Suppressor macrophage treated with lipopolysaccharide for 4 hours (primary cell): ENCODE data around the gene CLEC4G.
"Not testable (repeated sequence)": the region's sequence is repeated elsewhere in the genome, so short reads cannot be mapped to it uniquely, and the experiment has no call there.

Experiments
- DNase-seq: peaks from one replicate; pipeline ENCODE4 v3.0.0-alpha.2; 2020

CLEC4G gene

GRCh38 chr19:7732045-7732444, at the start of gene CLEC4G:
CLEC4G (minus strand) TSS chr19:7732110; CDS start chr19:7732102, 8 bp downstream.
- DNase-seq, result no peak

- DNase-seq, result no peak
Measured at GRCh38 chr19:7781157-7781556, 49.2 kb upstream of the CLEC4G start.

GRCh38 chr19:7779631-7780486, 47.9 kb upstream of the CLEC4G start:
- DNase-seq, result no peak

- peak; percentile 50 for DNase-seq
Measured at GRCh38 chr19:7778081-7778480, 46.2 kb upstream of the CLEC4G start.

GRCh38 chr19:7775761-7776160, 43.9 kb upstream of the CLEC4G start:
- DNase-seq, result no peak

GRCh38 chr19:7773841-7774240, 41.9 kb upstream of the CLEC4G start:
- DNase-seq, result no peak

GRCh38 chr19:7772752-7773291, 40.9 kb upstream of the CLEC4G start:
- peak; percentile 95 for DNase-seq

GRCh38 chr19:7771072-7771471, 39.2 kb upstream of the CLEC4G start:
- no peak for DNase-seq

- no peak for DNase-seq
Measured at GRCh38 chr19:7769171-7769570, 37.3 kb upstream of the CLEC4G start.

- no peak for DNase-seq
Measured at GRCh38 chr19:7767487-7767886, 35.6 kb upstream of the CLEC4G start.

GRCh38 chr19:7766535-7766934, 34.6 kb upstream of the CLEC4G start:
- no peak for DNase-seq

GRCh38 chr19:7765043-7765442, 33.1 kb upstream of the CLEC4G start:
- not testable (repeated sequence) for DNase-seq

- DNase-seq, result not testable (repeated sequence)
Measured at GRCh38 chr19:7764157-7764556, 32.2 kb upstream of the CLEC4G start.

GRCh38 chr19:7763696-7764095, 31.8 kb upstream of the CLEC4G start:
- no peak for DNase-seq

- DNase-seq, result no peak
Measured at GRCh38 chr19:7762719-7763293, 30.9 kb upstream of the CLEC4G start, which contains the start of gene CLEC4M. CLEC4M (plus strand) TSS chr19:7763243; CDS start chr19:7763267, 24 bp downstream.

GRCh38 chr19:7759156-7759555, 27.2 kb upstream of the CLEC4G start:
- DNase-seq, result no peak

GRCh38 chr19:7757358-7757757, 25.4 kb upstream of the CLEC4G start:
- DNase-seq, result no peak

GRCh38 chr19:7756258-7756657, 24.3 kb upstream of the CLEC4G start:
- no peak for DNase-seq

- peak; percentile 86 for DNase-seq
Measured at GRCh38 chr19:7751157-7751783, 19.4 kb upstream of the CLEC4G start.

- DNase-seq, result peak; percentile 27
Measured at GRCh38 chr19:7748756-7749155, 16.8 kb upstream of the CLEC4G start.

- DNase-seq, result no peak
Measured at GRCh38 chr19:7748171-7748570, 16.3 kb upstream of the CLEC4G start.

- peak; percentile 89 for DNase-seq
Measured at GRCh38 chr19:7746903-7747884, 15.3 kb upstream of the CLEC4G start, which contains the start of gene CD209. CD209 (minus strand) TSS chr19:7747534; CDS start chr19:7747511, 23 bp downstream.
